Sigmoid colon (tissue), 7 donors: Measurements from ENCODE around the gene IFNGR1. TPM values are rescaled to one million over a fixed set of nuclear protein-coding genes. Genes with fewer than 3 reads are reported as not detected.

Experiments
- DNase-seq: peaks from one replicate; pipeline ENCODE4 v3.0.0-alpha.2; 2019
- H3K27ac ChIP-seq, 4 donors: fragments of 200-600 bp; sonication (generic); one replicate each; pipeline ENCODE4 v1.5.1; 2016 to 2019; ENCODE audit warnings: mild to moderate bottlenecking in 1 of 4
- H3K27me3 ChIP-seq, 3 donors: fragments of 200-600 bp; sonication (generic); one replicate each; pipeline ENCODE4 v1.5.1; 2019; ENCODE audit warnings: mild to moderate bottlenecking in 1 of 3
- H3K36me3 ChIP-seq, 4 donors: fragments of 200-600 bp; sonication (generic); one replicate each; pipeline ENCODE4 v1.5.1; 2016 to 2019
- H3K4me1 ChIP-seq, 4 donors: fragments of 200-600 bp; sonication (generic); one replicate each; pipeline ENCODE4 v1.5.1; 2017 to 2019
- H3K4me3 ChIP-seq, 4 donors: fragments of 200-600 bp; sonication (generic); one replicate each; pipeline ENCODE4 v1.5.1; 2017 to 2019; ENCODE audit warnings: mild to moderate bottlenecking in 2 of 4, moderate library complexity in 1 of 4
- H3K9me3 ChIP-seq, 4 donors: fragments of 200-600 bp in 3 of 4; sonication (generic) in 3 of 4; one replicate each; pipeline versions ENCODE4 v1.5.1 to v1.6.1; 2013 to 2019
- EP300 ChIP-seq, 4 donors: sonication (generic); formaldehyde crosslinking; IDR thresholded peaks; one replicate each; pipeline ENCODE4 v1.6.1; 2017; ENCODE audit warnings: antibody characterized with exemption in 4 of 4
- POLR2A ChIP-seq, 2 donors: fragments of 450-650 bp; IDR thresholded peaks; one replicate each; pipeline ENCODE4 v1.6.1; 2016; ENCODE audit warnings: antibody characterized with exemption in 2 of 2, mild to moderate bottlenecking in 2 of 2, moderate library complexity in 2 of 2
- POLR2AphosphoS5 ChIP-seq, 4 donors: sonication (generic); formaldehyde crosslinking; IDR thresholded peaks; one replicate each; pipeline ENCODE4 v1.6.1; 2017; ENCODE audit warnings: antibody characterized with exemption in 4 of 4
- whole genome bisulfite sequencing, 2 donors: extraction: QIAGEN DNeasy Blood & Tissue Kit; methylation state at CpG; one replicate each; pipeline ENCODE4 v1.1.7; 2013; 5-methylcytosine and 5-hydroxymethylcytosine counted together
- intact Hi-C: fragments of 100-400 bp; cut with DNase I; formaldehyde crosslinking; loops from one replicate; pipeline ENCODE4 v1.15.1; 2023
- polyA plus RNA-seq, 3 donors: library from polyadenylated mRNA; stranded (reverse); fragments of 200-250 nt; gene quantifications; one replicate each; pipeline ENCODE4 v1.2.3, GENCODE V29; 2013
- total RNA-seq, 4 donors: library from RNA; depleted of rRNA; stranded (reverse); fragments of >200 nt; gene quantifications; one replicate each; pipeline ENCODE4 v1.1.0, GENCODE V29; 2016
- TF ChIP-seq, protein P1 (sequence below), 4 experiments: fragments of 450-650 bp in 3 of 4; fragments of 200-600 bp in 1 of 4; IDR thresholded peaks; one replicate each; pipeline ENCODE4 v1.5.1; 2016 to 2019; ENCODE audit warnings: antibody characterized with exemption in 4 of 4, mild to moderate bottlenecking in 3 of 4, moderate library complexity in 2 of 4
- donor health status: healthy with polysubstance abuse.
- donor health status: Bipolar disorder and iron deficiency.
- donor health status: healthy.

IFNGR1 gene
- total and polyA plus RNA-seq, 7 donors = 32.4 to 116 (median 60.9) TPM

DNA sequence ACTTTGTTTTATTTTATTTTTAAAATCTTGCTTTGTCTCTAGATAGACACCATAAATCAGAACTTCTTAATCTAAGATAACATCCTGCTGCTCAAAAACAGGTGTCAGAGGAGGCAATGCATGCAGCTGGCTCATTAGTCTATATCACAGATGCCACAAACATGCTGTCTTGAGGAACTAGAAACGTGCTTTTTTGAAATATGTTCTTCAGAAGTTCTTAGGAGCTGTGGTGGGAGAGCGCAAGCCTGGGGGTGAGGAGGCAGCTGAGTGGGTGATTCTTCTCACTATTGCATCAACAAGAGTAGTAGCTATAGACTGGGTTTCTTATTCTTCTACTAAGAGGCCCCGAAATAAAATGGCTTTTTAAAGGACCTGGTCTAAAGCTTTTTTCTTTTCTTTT is 69.1 kb downstream of the IFNGR1 start:
- WGBS, 2 donors = 58 to 78% methylated on average over 3 of the region's 3 CpGs
- Histone ChIP-seq H3K4me3 (no peak overlapping the region), H3K27ac (no peak overlapping the region), H3K36me3 (no peaks in the 10 kb centered on the region), H3K9me3 (no peaks in the 10 kb centered on the region), H3K27me3 (no peaks in the 10 kb centered on the region), H3K4me1 (no peaks in the 10 kb centered on the region)
- TF ChIP-seq, protein P1, sequence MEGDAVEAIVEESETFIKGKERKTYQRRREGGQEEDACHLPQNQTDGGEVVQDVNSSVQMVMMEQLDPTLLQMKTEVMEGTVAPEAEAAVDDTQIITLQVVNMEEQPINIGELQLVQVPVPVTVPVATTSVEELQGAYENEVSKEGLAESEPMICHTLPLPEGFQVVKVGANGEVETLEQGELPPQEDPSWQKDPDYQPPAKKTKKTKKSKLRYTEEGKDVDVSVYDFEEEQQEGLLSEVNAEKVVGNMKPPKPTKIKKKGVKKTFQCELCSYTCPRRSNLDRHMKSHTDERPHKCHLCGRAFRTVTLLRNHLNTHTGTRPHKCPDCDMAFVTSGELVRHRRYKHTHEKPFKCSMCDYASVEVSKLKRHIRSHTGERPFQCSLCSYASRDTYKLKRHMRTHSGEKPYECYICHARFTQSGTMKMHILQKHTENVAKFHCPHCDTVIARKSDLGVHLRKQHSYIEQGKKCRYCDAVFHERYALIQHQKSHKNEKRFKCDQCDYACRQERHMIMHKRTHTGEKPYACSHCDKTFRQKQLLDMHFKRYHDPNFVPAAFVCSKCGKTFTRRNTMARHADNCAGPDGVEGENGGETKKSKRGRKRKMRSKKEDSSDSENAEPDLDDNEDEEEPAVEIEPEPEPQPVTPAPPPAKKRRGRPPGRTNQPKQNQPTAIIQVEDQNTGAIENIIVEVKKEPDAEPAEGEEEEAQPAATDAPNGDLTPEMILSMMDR (IDR thresholded peaks at IDR 0.05) = no peak
- no peak for TF ChIP-seq POLR2A (IDR thresholded peaks at IDR 0.05)
- no peak for TF ChIP-seq POLR2AphosphoS5 (IDR thresholded peaks at IDR 0.05)
- no peak for TF ChIP-seq EP300 (IDR thresholded peaks at IDR 0.05)
- intact Hi-C loops = no loop called here
- no peak for DNase-seq

DNA sequence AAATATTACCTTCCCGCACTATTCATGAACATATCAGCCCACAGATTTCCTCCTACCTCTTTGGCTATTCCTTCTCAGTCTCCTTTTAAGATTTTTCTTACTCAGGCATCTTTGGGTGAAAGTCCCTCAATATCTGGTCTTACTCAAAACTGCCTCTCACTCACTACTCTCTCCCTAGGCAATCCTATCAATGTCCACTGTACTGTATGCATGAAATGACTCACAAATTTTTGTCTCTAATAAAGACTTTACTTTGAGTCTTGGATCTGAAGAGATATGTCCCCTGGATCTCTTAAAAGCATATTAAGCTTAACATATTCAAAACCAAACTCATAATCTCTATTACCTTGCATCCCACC is 70.2 kb downstream of the IFNGR1 start:
- no peak overlapping the region for H3K27ac ChIP-seq
- no peak overlapping the region for H3K4me3 ChIP-seq
- intact Hi-C loops = no loop called here
- H3K36me3 ChIP-seq = no peaks in the 10 kb centered on the region
- DNase-seq = no peak
- TF ChIP-seq, protein P1 (IDR thresholded peaks at IDR 0.05) = no peak
- TF ChIP-seq POLR2AphosphoS5 (IDR thresholded peaks at IDR 0.05) = no peak
- no peak for TF ChIP-seq EP300 (IDR thresholded peaks at IDR 0.05)
- TF ChIP-seq POLR2A (IDR thresholded peaks at IDR 0.05) = no peak
- no peaks in the 10 kb centered on the region for H3K9me3 ChIP-seq
- no peaks in the 10 kb centered on the region for H3K4me1 ChIP-seq
- H3K27me3 ChIP-seq = no peaks in the 10 kb centered on the region
- 94 to 97% methylated on average over 1 of the region's 1 CpG for WGBS, 2 donors

DNA sequence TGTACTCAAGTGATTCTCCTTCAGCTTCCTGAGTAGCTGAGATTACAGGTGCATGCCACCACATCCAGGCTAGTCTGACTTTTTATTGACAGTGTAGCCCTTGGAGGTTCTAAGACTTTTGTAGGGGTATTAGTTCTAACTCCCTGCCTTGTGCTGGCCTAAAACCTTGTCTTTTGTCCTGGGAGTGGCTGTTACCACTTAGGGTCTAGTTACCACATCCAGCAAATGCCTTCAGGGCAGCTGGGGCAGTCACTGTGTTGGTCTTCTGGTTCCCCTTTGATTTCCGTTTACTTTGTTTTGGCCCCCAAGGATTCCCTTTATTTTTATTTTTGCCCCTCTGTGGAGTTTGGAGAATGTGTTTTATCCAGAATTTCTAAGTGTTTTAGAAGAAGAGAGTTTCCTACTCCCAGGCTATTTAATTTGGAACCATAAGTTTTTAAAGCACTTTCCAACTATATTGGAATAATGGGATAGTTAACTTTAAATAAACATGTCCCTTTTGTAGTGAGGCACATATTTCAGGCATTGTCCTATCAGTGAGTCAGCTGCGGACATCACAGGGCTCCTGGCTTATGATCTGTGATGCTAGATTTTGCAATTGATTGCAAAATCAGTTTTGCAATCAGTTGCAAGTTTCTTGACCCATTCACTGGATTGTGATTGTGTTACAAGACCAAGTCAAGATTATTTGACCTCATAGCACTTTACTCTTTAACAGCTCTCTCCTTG is 70.7 kb downstream of the IFNGR1 start:
- DNase-seq = peak; percentile 68
- Histone ChIP-seq H3K27me3 (no peaks in the 10 kb centered on the region), H3K27ac (peak overlapping the region in 1 of 4 donors; percentile 44), H3K4me1 (no peaks in the 10 kb centered on the region), H3K4me3 (no peak overlapping the region), H3K36me3 (no peaks in the 10 kb centered on the region), H3K9me3 (no peaks in the 10 kb centered on the region)
- 83 to 89% methylated on average over 2 of the region's 2 CpGs for WGBS, 2 donors
- intact Hi-C loops = no loop called here
- peak in 2 of 4 donors; percentile 45 to 61 for TF ChIP-seq POLR2AphosphoS5 (IDR thresholded peaks at IDR 0.05)
- TF ChIP-seq, protein P1 (IDR thresholded peaks at IDR 0.05) = no peak

Other genes starting within 250 kb of the IFNGR1 start
- 1 to 10 TPM in 2 of 4 donors, under 1 TPM in 2; 0.28 to 1.8 (median 1.1) TPM for gene IL20RA, start 174.4 kb downstream of the IFNGR1 start, total RNA-seq
- 1 to 10 TPM; 3.8 to 7.2 (median 6.0) TPM for gene IL20RA, start 174.4 kb downstream of the IFNGR1 start, polyA plus RNA-seq
- not detected for gene IL22RA2, start 45.7 kb downstream of the IFNGR1 start, total RNA-seq
- gene IL22RA2, start 45.7 kb downstream of the IFNGR1 start, polyA plus RNA-seq = under 1 TPM in 1 of 3 donors, not detected in 2; 0.35 TPM